A673 (cell line): ENCODE measurements around the gene DCAF17.

Source experiments
- EZH2 ChIP-seq: fragments of 200-600 bp; sonication (generic); IDR thresholded peaks from 2 replicates; pipeline ENCODE4 v1.6.1; 2017; ENCODE audit warnings: borderline replicate concordance, low read depth, mild to moderate bottlenecking, mixed read lengths, antibody characterized with exemption, low read length; ENCODE audit not compliant: poor library complexity, severe bottlenecking
- TF ChIP-seq, protein P1 (sequence below): fragments of 300-800, 200-600 bp; sonication (generic); conservative IDR thresholded peaks from 2 replicates; pipeline ENCODE4 v1.5.1; 2017; ENCODE audit warnings: low read depth, mild to moderate bottlenecking, antibody characterized with exemption, low read length, moderate library complexity, mixed read lengths

DNA sequence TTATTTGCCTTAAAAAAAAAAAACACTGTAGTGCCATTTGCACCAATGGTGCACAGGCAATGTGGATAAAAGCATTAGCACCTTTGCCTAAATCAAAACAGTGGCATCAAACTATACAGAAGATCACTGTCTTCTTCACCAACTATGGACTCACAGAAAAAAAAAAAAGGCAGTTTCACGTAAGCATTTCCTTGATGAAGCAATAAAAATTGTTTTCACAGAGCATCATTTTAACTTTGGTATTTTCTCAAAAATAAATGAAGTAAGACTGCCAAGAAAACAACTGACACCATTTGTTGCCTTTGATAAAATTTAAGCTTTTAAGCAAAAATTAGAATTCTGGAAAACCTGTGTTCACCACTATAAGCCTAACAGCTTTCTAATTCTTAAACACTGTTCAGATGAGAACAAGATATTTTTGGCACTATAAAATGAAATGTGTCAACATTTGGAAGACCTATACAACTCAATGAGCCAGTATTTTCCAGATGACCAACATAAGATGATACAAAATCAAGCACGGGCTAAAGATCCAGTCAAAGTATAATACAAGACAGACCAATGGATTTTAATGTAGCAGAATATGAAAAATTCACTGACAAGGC is 21.4 kb upstream of the DCAF17 start:
- TF ChIP-seq, protein P1, sequence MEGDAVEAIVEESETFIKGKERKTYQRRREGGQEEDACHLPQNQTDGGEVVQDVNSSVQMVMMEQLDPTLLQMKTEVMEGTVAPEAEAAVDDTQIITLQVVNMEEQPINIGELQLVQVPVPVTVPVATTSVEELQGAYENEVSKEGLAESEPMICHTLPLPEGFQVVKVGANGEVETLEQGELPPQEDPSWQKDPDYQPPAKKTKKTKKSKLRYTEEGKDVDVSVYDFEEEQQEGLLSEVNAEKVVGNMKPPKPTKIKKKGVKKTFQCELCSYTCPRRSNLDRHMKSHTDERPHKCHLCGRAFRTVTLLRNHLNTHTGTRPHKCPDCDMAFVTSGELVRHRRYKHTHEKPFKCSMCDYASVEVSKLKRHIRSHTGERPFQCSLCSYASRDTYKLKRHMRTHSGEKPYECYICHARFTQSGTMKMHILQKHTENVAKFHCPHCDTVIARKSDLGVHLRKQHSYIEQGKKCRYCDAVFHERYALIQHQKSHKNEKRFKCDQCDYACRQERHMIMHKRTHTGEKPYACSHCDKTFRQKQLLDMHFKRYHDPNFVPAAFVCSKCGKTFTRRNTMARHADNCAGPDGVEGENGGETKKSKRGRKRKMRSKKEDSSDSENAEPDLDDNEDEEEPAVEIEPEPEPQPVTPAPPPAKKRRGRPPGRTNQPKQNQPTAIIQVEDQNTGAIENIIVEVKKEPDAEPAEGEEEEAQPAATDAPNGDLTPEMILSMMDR = no peak
- no peak for TF ChIP-seq EZH2
